Endothelial cell of umbilical vein (primary cell): ENCODE measurements around the gene RBM39. TPM values are rescaled to one million over a fixed set of nuclear protein-coding genes. Genes with fewer than 3 reads are reported as not detected.
"Not testable (repeated sequence)": the region's sequence is repeated elsewhere in the genome, so short reads cannot be mapped to it uniquely, and the experiment has no call there.

ENCODE experiments used
- BruUV-seq: library from RNA; stranded (reverse); fragments of 400-500 nt; replicated peaks from 2 replicates; lab custom pipeline; 2021; lab: Mats Ljungman, UMichigan
- CTCF ChIA-PET: fragments of 300-600, 350-600 bp; sonication (Branson Sonifier 250); formaldehyde crosslinking; loops from one replicate; lab custom pipeline; 2021; ENCODE audit warnings: antibody characterized with exemption, inconsistent platforms; lab: Charles Lee
- POLR2A ChIA-PET: fragments of 300-600, 350-600 bp; sonication (Branson Sonifier 250); formaldehyde crosslinking; loops from one replicate; lab custom pipeline; 2021; ENCODE audit warnings: antibody characterized with exemption, inconsistent platforms; lab: Charles Lee
- DNase-seq: peaks from one replicate; pipeline ENCODE4 v3.0.0-alpha.2; 2011; ENCODE audit warnings: low read depth, low spot score
- FAIRE-seq: peaks from 2 replicates; lab custom pipeline; 2011; peaks lifted over from hg19 to GRCh38; lab: Jason Lieb, UNC
- H2AFZ ChIP-seq: 2 replicates; pipeline ENCODE4 v1.6.0; 2012; ENCODE audit warnings: low read depth, low read length, control low read depth, inconsistent platforms
- H3K27ac ChIP-seq: 2 replicates; pipeline ENCODE4 v1.5.1; 2011; ENCODE audit warnings: low read depth, mild to moderate bottlenecking, control low read depth, low read length, moderate library complexity; ENCODE audit not compliant: insufficient read depth
- H3K27me3 ChIP-seq, 2 experiments: 2 replicates each; pipeline versions ENCODE4 v1.6.0 to v1.6.1; 2011; ENCODE audit warnings: low read length in 2 of 2, mixed read lengths in 1 of 2; ENCODE audit not compliant: control insufficient read depth in 2 of 2, insufficient read depth in 2 of 2
- H3K36me3 ChIP-seq, 2 experiments: 2 replicates in 1 of 2; 3 replicates in 1 of 2; pipeline ENCODE4 v1.5.1; 2011; ENCODE audit warnings: low read length in 2 of 2, mild to moderate bottlenecking in 1 of 2, moderate library complexity in 1 of 2; ENCODE audit not compliant: control insufficient read depth in 2 of 2, insufficient read depth in 2 of 2; ENCODE audit errors: extremely low read depth in 1 of 2
- H3K4me1 ChIP-seq: 3 replicates; pipeline ENCODE4 v1.5.1; 2011; ENCODE audit warnings: mild to moderate bottlenecking, low read length; ENCODE audit not compliant: control insufficient read depth, insufficient read depth; ENCODE audit errors: extremely low read depth
- H3K4me2 ChIP-seq: 2 replicates; pipeline ENCODE4 v1.6.1; 2011; ENCODE audit warnings: low read length, control low read depth, mixed read lengths; ENCODE audit not compliant: insufficient read depth
- H3K4me3 ChIP-seq, 3 experiments: fragments of 200-600 bp in 1 of 3; sonication (generic), shearing (Covaris generic) in 1 of 3; replicated peaks in 1 of 3; 2 replicates each; pipeline ENCODE4 v1.5.1; 2011 to 2016; ENCODE audit warnings: control low read depth in 3 of 3, low read length in 3 of 3, mild to moderate bottlenecking in 2 of 3, inconsistent platforms in 1 of 3, low read depth in 1 of 3, moderate library complexity in 1 of 3; ENCODE audit not compliant: insufficient read depth in 1 of 3
- H3K79me2 ChIP-seq: 2 replicates; pipeline ENCODE4 v1.6.0; 2012; ENCODE audit warnings: low read length, inconsistent platforms; ENCODE audit not compliant: control insufficient read depth, insufficient read depth
- H3K9ac ChIP-seq: replicated peaks from 2 replicates; pipeline ENCODE3; 2011; ENCODE audit warnings: low read length, control low read depth; ENCODE audit not compliant: insufficient read depth; ENCODE audit errors: extremely low read depth
- H3K9me1 ChIP-seq: replicated peaks from 3 replicates; pipeline ENCODE4 v1.6.0; 2011; ENCODE audit warnings: mild to moderate bottlenecking, low read length; ENCODE audit not compliant: control insufficient read depth, insufficient read depth; ENCODE audit errors: extremely low read depth
- H3K9me3 ChIP-seq: replicated peaks from 2 replicates; pipeline ENCODE4 v1.5.1; 2012; ENCODE audit warnings: low read length, inconsistent platforms; ENCODE audit not compliant: control insufficient read depth, insufficient read depth
- H4K20me1 ChIP-seq: replicated peaks from 2 replicates; pipeline ENCODE3; 2011; ENCODE audit warnings: mild to moderate bottlenecking, low read length; ENCODE audit not compliant: control insufficient read depth, insufficient read depth; ENCODE audit errors: extremely low read depth
- EZH2 ChIP-seq: IDR thresholded peaks from 2 replicates; pipeline ENCODE4 v1.6.1; 2012; ENCODE audit warnings: borderline replicate concordance, low read depth, mild to moderate bottlenecking, moderate library complexity, low read length, inconsistent platforms; ENCODE audit not compliant: severe bottlenecking
- FOS ChIP-seq: IDR thresholded peaks from 2 replicates; pipeline ENCODE4 v1.6.1; 2011; ENCODE audit warnings: mild to moderate bottlenecking, low read length, moderate library complexity, borderline replicate concordance; ENCODE audit not compliant: insufficient read depth
- GATA2 ChIP-seq: IDR thresholded peaks from 2 replicates; pipeline ENCODE4 v1.7.0; 2011; ENCODE audit warnings: low read depth, mild to moderate bottlenecking, moderate library complexity, mixed read lengths, low read length; ENCODE audit not compliant: insufficient read length, insufficient read depth
- JUN ChIP-seq: IDR thresholded peaks from 2 replicates; pipeline ENCODE4 v1.6.1; 2011; ENCODE audit warnings: borderline replicate concordance, low read depth; ENCODE audit not compliant: insufficient read length, insufficient read depth
- MYC ChIP-seq: IDR thresholded peaks from one replicate; pipeline ENCODE4 v1.6.1; 2011; ENCODE audit warnings: mild to moderate bottlenecking, low read depth, low read length
- POLR2A ChIP-seq: IDR thresholded peaks from 2 replicates; pipeline ENCODE4 v1.6.1; 2012; ENCODE audit warnings: low read depth, mild to moderate bottlenecking, control low read depth, low read length
- POLR2AphosphoS5 ChIP-seq: IDR thresholded peaks from 2 replicates; pipeline ENCODE4 v1.6.1; 2012; ENCODE audit warnings: low read depth, mild to moderate bottlenecking, control low read depth, low read length, moderate library complexity; ENCODE audit not compliant: insufficient read depth
- dilution Hi-C: fragments of 300-500 bp; cut with MboI; formaldehyde crosslinking; loops from one replicate; pipeline ENCODE4 v1.15.0; 2019; ENCODE audit warnings: low sequenced_read_pairs; ENCODE audit not compliant: extremely low pct_ligation_motif_present
- intact Hi-C: fragments of 100-400 bp; cut with micrococcal nuclease; formaldehyde crosslinking; loops from one replicate; pipeline ENCODE4 v1.10.0; 2022
- polyA plus RNA-seq, 4 experiments: library from polyadenylated mRNA; depleted of rRNA in 3 of 4; stranded (reverse) in 3 of 4; unstranded in 1 of 4; fragments of >200 nt; gene quantifications; 2 replicates each; pipeline versions ENCODE4 v1.2.1 to v1.2.3, GENCODE V29; 2011 to 2012; ENCODE audit warnings: missing spikeins in 1 of 4
- total RNA-seq: library from RNA; stranded (reverse); gene quantifications from 2 replicates; pipeline ENCODE4 v1.2.3, GENCODE V29; 2021
- TF ChIP-seq, protein P1 (sequence below): IDR thresholded peaks from 2 replicates; pipeline ENCODE4 v1.6.1; 2011; ENCODE audit not compliant: insufficient read depth, insufficient read length
- TF ChIP-seq, protein P2 (sequence below), 2 donors: IDR thresholded peaks; 1 replicate in 1 of 2; 2 replicates in 1 of 2; pipeline ENCODE4 v1.5.1; 2011; ENCODE audit warnings: low read length in 2 of 2, mild to moderate bottlenecking in 2 of 2, moderate library complexity in 2 of 2, control low read depth in 1 of 2, inconsistent platforms in 1 of 2, low read depth in 1 of 2; ENCODE audit not compliant: insufficient read depth in 1 of 2; ENCODE audit errors: extremely low read depth in 1 of 2

RBM39 gene
- total and polyA plus RNA-seq, 2 donors (not counting 3 experiments of a cell fraction or from before 2014, with no cell fraction given) = 106 to 309 TPM

- Histone ChIP-seq H3K79me2 (peaks cover 22% of the 10 kb centered on the region), H3K36me3 (peaks cover 19 to 51% of the 10 kb centered on the region in 2 experiments)
- H2AFZ ChIP-seq, dilution Hi-C loops, H3K27me3 ChIP-seq, H3K4me1 ChIP-seq, H3K9me1 ChIP-seq, H3K9me3 ChIP-seq, H3K4me2 ChIP-seq, BruUV-seq, H4K20me1 ChIP-seq, H3K4me3 ChIP-seq, POLR2A ChIA-PET, DNase-seq, H3K27ac ChIP-seq, intact Hi-C loops, FAIRE-seq, H3K9ac ChIP-seq: not testable (repeated sequence)
- CTCF ChIA-PET = interaction anchor here (1.2 kb wide), 1 partner anchor 14 kb away, joined by 3 read pairs; no protein-coding TSS in a partner anchor
Measured at GRCh38 chr20:35705894-35706293, 36.2 kb downstream of the RBM39 start.

DNA sequence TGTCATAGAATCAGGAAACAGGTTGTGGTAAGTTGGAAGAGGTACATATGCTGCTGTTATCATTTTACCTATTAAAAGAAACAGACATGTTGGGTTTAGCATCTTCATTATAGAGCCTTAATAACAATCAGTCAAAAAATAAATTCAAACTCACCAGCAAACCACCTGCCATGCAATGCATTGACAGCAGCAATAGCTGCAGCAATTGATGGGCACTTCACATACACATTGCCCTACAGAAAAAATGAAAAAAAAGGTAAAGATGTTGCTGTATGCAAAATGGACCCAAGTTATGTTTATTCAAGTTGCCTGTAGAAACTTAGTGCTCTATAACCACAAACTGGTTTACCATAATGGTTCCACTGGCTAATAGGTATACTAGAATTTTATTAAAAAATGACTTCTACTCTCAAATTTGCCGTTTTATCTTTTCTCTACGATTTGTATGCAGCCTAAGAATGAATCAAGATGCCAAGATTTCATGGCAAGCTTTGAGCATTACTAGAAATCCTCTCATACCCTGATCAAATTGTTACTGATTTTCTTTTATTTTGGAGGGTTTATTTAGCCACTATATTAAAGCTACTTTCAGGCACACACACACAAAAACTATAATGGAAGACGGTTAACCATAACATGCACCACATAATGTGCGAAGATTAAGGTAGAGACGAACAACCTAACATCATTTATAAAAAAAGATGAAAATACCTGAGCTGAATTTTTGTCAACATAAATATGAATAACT, 37.4 kb downstream of the RBM39 start:
- dilution Hi-C loops (no loop called here), intact Hi-C loops (no loop called here)
- CTCF ChIA-PET = interaction anchor here (1.3 kb wide), 1 partner anchor 8 kb away, joined by 3 read pairs; no protein-coding TSS in a partner anchor
- no TSS peak for BruUV-seq
- Histone ChIP-seq H3K9me1 (no peaks in the 10 kb centered on the region), H3K9ac (no peak overlapping the region), H3K9me3 (no peaks in the 10 kb centered on the region), H4K20me1 (peaks cover 5% of the 10 kb centered on the region), H3K4me3 (no peak overlapping the region), H3K27me3 (no peaks in the 10 kb centered on the region), H3K4me1 (peaks cover 9% of the 10 kb centered on the region), H3K4me2 (no peak overlapping the region), H3K36me3 (peaks cover 19 to 40% of the 10 kb centered on the region in 2 experiments), H2AFZ (no peak overlapping the region), H3K27ac (no peak overlapping the region), H3K79me2 (peaks cover 20% of the 10 kb centered on the region)
- TF ChIP-seq GATA2 (no peak), POLR2A (no peak), MYC (no peak), FOS (no peak), POLR2AphosphoS5 (no peak), EZH2 (no peak), JUN (no peak)
- TF ChIP-seq, protein P1, sequence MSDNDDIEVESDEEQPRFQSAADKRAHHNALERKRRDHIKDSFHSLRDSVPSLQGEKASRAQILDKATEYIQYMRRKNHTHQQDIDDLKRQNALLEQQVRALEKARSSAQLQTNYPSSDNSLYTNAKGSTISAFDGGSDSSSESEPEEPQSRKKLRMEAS = no peak
- TF ChIP-seq, protein P2, sequence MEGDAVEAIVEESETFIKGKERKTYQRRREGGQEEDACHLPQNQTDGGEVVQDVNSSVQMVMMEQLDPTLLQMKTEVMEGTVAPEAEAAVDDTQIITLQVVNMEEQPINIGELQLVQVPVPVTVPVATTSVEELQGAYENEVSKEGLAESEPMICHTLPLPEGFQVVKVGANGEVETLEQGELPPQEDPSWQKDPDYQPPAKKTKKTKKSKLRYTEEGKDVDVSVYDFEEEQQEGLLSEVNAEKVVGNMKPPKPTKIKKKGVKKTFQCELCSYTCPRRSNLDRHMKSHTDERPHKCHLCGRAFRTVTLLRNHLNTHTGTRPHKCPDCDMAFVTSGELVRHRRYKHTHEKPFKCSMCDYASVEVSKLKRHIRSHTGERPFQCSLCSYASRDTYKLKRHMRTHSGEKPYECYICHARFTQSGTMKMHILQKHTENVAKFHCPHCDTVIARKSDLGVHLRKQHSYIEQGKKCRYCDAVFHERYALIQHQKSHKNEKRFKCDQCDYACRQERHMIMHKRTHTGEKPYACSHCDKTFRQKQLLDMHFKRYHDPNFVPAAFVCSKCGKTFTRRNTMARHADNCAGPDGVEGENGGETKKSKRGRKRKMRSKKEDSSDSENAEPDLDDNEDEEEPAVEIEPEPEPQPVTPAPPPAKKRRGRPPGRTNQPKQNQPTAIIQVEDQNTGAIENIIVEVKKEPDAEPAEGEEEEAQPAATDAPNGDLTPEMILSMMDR (IDR thresholded peaks at IDR 0.05; ENCODE audit: extremely low read depth in 1 of 2, insufficient read depth in 1 of 2, low read depth in 1 of 2, low read length in 2 of 2) = no peak
- POLR2A ChIA-PET = interaction anchor here (1.1 kb wide), 1 partner anchor 38 kb away, joined by 4 read pairs; no protein-coding TSS in a partner anchor
- FAIRE-seq (no peak), DNase-seq (no peak)
